GM20431 (cell line): ENCODE measurements around the gene CGGBP1.

Source experiments
- in situ Hi-C: fragments of 300-500 bp; cut with MseI, MboI; formaldehyde crosslinking; loops from one replicate; pipeline ENCODE4 v1.15.0; 2020; ENCODE audit warnings: low sequenced_read_pairs; ENCODE audit not compliant: unreplicated experiment

Gene CGGBP1

GRCh38 chr3:88058581-88059379 lies at the start of gene CGGBP1, which contains the start of gene ZNF654:
Gene CGGBP1, minus strand, starts transcription at chr3:88059005. Its CDS starts 3,029 bp downstream, at chr3:88055976.
Gene ZNF654, plus strand, starts transcription at chr3:88059255. Its CDS starts 65 bp downstream, at chr3:88059320.
- in situ Hi-C loops, result no loop called here

DNA sequence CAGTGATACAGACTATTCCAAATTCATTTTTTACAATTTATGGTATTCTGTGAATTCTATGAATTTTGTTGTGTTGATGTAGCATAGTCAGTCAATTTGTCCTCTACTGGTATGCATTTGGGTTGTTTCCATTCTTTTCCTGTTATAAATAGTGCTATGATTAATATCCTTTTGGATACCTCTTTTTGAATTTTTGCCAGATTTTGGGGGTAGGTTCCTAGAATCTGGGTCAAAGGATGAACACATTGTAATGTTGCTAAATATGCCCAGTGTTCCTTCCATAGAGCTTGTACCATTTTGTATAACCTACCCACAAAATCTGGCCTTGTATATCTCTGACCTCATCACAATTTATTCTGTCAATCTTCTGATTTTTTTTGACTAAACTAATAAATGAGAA lies 46.5 kb upstream of the CGGBP1 start:
- in situ Hi-C loops, result no loop called here

DNA sequence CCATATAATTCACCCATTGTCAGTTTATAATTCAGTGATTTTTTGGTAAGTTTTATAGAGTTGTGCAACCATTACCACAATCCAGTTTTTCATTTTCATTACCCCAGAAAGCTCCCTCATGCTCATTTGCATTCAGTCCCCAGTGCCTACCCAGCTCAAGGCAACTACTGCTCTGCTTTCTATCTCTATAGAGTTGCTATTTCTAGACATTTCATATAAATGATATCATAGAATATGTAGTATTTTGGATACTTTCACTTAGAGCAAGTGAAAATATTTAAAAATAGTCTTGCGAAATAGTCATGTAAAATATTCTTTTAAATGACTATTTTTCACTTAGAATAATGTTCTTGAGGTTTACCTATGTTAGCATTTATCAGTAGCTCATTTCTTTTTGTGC lies 42.3 kb upstream of the CGGBP1 start:
- in situ Hi-C loops, result no loop called here

GRCh38 chr3:88093266-88093665 lies 34.5 kb upstream of the CGGBP1 start:
- in situ Hi-C loops, result no loop called here

GRCh38 chr3:88092270-88092669 lies 33.5 kb upstream of the CGGBP1 start:
- in situ Hi-C loops, result no loop called here

DNA sequence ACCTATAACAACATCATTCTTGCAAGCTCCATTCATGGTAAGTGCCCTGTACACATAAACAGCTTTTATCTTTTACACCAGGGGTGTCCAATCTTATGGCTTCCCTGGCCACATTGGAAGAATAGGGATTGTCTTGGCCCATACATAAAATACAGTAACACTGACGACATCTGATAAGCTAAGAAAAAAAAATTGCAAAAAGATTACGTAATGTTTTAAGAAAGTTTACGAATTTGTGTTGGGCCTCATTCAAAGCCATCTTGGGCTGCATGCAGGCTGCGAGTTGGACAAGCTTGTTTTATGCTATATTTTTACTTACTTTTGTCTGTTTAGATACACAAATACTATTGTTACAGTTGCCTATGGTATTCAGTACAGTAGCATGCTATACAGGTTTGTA lies 31.9 kb upstream of the CGGBP1 start:
- in situ Hi-C loops, result no loop called here

GRCh38 chr3:88084097-88084501 lies 25.3 kb upstream of the CGGBP1 start:
- in situ Hi-C loops, result no loop called here

DNA sequence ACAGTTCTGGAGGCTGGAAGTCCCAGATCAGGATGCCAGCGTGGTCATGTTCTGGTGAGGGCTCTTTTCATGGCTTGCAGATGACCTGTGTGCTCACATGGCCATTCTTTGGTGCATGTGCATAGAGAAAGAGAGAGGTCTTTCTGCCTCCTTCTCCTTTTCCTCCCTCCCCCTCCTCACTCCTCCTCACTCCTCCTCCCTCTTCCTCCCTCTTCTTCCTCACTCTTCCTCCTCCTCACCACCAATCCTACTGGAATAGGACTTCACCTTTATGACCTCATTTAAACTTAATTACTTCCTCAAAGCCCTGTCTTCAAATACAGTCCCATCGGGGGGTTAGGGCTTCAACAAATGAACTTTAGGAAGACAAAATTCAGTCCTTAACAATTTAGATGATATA lies 24.0 kb upstream of the CGGBP1 start:
- in situ Hi-C loops, result no loop called here

GRCh38 chr3:88078932-88079331 lies 20.1 kb upstream of the CGGBP1 start:
- in situ Hi-C loops, result no loop called here

DNA sequence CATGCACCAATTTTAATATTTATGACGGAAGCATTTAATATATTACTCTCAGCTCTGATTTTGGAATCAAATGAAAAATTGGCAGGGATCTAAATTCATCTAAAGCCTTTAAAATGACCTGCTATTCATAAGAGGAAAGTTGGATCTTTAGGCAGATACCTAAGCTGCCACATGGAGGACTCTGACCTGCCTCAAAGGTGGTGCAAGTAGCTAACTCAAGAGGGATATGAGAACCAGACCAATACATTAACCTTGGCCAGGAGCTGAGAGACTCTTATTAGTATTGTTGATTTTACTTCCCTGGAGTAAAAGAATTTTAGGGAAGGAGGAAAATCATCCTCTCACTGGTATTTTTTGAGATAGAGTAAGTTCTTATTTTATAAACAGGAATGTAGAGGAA lies 17.9 kb upstream of the CGGBP1 start:
- in situ Hi-C loops, result no loop called here

GRCh38 chr3:88075497-88075896 lies 16.7 kb upstream of the CGGBP1 start:
- in situ Hi-C loops, result no loop called here

DNA sequence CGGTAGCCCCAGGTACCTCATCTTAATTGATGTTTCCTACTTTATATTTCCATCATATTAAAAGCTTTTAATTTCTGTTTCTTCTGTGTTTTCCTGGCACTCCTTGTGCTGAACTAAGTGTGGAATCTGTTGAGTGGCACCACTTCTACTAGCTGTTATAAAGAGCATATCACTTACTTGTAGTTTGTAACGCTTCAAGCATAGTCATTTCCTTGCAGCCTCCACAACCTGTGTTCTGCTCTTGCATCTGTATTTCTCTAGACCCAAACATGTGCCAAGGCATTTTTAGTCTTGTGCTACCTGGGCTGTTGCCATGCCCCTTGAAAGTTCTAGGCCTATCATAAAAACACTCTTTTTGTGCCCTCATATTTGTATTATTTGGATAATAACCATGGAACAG lies 16.3 kb upstream of the CGGBP1 start:
- in situ Hi-C loops, result no loop called here

DNA sequence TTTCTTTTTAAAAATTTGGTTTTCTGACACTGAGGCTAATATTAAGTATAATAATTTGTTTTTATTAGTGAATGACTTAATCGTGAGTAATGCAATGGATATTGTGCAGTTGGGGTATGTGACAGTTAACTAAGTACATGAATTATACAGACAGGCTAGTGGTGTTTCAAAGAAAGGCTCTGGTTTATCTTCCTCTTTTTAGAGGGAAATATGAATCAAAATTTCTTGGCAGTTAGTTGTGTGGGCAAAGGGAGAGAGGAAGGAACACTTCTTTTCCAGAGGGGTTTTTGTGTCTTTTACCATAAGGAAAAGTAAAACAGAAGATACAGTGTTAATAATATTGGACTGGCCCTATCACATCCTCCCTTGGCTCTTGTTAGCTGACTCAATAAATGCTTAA lies 2.9 kb upstream of the CGGBP1 start:
- in situ Hi-C loops, result no loop called here

GRCh38 chr3:88059380-88060170 lies 770 bp upstream of the CGGBP1 start:
- in situ Hi-C loops, result no loop called here

DNA sequence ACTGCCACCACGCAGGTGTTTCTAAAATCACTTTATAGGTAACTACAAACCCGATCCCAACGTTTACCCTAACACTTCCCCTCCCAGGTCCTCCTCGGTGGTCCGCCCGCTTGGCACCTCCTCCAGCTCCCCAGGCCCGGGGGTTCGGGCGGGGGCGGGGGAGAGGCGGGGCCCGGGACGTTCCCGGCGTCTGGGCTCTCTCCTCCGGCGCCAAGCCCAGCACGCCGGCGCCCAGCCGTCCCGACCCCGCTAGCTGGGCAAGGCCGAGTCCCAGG lies 562 bp downstream of the CGGBP1 start:
- in situ Hi-C loops, result no loop called here

- in situ Hi-C loops, result no loop called here
These were observed 1.0 kb downstream of the CGGBP1 start for GRCh38 chr3:88057630-88058305.

DNA sequence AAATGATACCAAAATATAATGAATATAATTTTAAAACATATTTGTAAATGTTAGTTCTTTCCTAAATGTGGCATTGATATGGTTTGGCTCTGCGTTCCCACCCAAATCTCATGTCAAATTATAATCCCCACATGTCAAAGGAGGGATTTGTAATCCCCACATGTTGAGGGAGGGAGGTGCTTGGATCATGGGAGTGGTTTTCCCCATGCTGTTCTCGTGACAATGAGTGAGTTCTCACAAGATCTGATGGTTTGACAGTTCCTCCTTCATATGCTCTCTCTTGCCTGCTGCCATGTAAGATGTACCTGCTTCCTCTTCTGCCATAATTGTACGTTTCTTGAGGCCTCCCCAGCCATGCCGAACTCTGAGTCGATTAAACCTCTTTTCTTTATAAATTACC lies 12.0 kb downstream of the CGGBP1 start:
- in situ Hi-C loops, result no loop called here

- in situ Hi-C loops, result no loop called here
These were observed 14.4 kb downstream of the CGGBP1 start for GRCh38 chr3:88044411-88044810.

DNA sequence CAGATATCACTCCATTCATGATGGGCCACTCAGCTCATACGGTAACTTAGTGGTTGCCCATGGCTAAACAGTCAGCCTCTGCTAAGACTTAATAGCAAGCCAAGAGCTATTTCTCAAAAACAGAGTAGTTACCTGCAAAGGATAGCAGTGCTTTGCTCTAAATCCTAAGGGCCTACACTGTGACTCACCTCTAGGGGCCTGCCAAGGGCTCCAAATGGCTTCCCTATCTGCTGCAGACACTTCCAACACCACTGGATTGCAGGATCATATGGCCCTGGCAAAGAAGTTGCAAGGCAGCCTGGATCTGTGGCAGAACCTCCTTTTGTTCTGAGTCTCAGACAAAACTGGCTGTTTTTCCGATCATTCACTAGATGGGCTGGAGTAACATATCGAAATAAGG lies 17.8 kb downstream of the CGGBP1 start:
- in situ Hi-C loops, result no loop called here

- in situ Hi-C loops, result no loop called here
These were observed 18.3 kb downstream of the CGGBP1 start for GRCh38 chr3:88040529-88040928.

DNA sequence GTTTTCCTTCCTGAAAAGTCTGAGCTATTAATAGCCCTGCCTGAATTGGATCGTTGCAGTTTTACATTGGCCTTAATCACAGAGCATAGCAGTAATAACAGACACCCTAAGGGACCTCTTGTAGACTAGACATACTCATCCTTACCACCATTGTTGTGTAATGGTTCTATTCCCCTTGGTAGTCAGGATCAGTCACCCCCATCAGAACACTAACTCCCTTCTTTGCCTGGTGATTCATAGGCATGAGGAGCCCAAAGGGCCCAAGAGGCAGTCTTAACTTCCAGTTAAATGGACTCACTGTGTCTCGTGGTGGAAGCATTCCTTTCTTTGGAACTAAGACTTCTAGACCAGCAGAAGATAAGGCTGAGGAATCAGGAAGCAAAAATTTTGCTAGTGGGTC lies 20.2 kb downstream of the CGGBP1 start:
- in situ Hi-C loops, result no loop called here
